Spleen (tissue), 7 donors: ENCODE results near the gene TJP2.

Experiments used
- CTCF ChIP-seq, 11 experiments: fragments of 200-600 bp in 7 of 11; fragments of 450-650 bp in 4 of 11; sonication (generic) in 4 of 11; IDR thresholded peaks in 8 of 11; conservative IDR thresholded peaks in 3 of 11; 1 replicate in 7 of 11; 2 replicates in 4 of 11; pipeline versions ENCODE4 v1.4.0 to v1.8.0; 2016 to 2021; ENCODE audit warnings: antibody characterized with exemption in 11 of 11, inconsistent platforms in 4 of 11, mild to moderate bottlenecking in 1 of 11
- POLR2A ChIP-seq, 3 donors: fragments of 450-650 bp; IDR thresholded peaks; one replicate each; pipeline ENCODE4 v1.5.1; 2017; ENCODE audit warnings: antibody characterized with exemption in 3 of 3, mild to moderate bottlenecking in 1 of 3
- POLR2AphosphoS5 ChIP-seq, 3 donors: sonication (generic); formaldehyde crosslinking; IDR thresholded peaks; one replicate each; pipeline ENCODE4 v1.5.1; 2017; ENCODE audit warnings: antibody characterized with exemption in 3 of 3
- donor health status: DM: no; HTN: no; CAD: no; lungs with moderate emphysema.
- donor health status: DM: no; HTN: no; CAD: no.
- donor health status: DM: no; HTN: no; CAD: no.

DNA sequence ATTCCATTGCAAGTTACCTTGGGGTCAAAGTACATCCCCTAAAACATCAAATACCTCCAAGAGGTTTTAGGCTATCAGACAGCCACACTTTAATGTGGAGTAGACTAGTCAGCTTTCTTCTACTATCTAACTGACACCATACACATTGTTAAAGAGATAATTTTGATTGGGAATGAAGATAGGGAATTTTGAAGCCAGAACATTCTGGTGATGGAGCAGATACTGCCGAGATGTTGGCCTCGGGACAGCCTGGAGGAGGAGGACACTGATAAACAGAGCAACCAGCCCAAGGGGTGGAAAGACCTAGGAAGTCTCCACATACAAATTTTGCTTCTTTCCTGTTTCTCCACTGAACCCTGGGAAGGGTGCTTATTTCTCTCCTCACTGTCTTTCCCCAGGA lies 14.9 kb downstream of the TJP2 start:
- TF ChIP-seq CTCF (IDR thresholded peaks at IDR 0.05 in 8 of 11, conservative IDR thresholded peaks at IDR 0.05 in 3 of 11) (no peak), POLR2A (IDR thresholded peaks at IDR 0.05) (no peak), POLR2AphosphoS5 (IDR thresholded peaks at IDR 0.05) (no peak)
